HepG2 (cell line): Measurements from ENCODE around the gene PSMA7. TPM values are rescaled to one million over a fixed set of nuclear protein-coding genes. Genes with fewer than 3 reads are reported as not detected.

Source experiments
- FOXM1 ChIP-seq: sonication (generic); formaldehyde crosslinking; IDR thresholded peaks from 2 replicates; pipeline ENCODE4 v1.5.0; 2020; ENCODE audit warnings: missing genetic modification reagents
- GABPB1 ChIP-seq: IDR thresholded peaks from 2 replicates; pipeline ENCODE4 v1.6.1; 2016; ENCODE audit warnings: mild to moderate bottlenecking, missing genetic modification reagents, moderate library complexity, missing compliant biosample characterization
- HNRNPK ChIP-seq: fragments of 200-400 bp; formaldehyde crosslinking; IDR thresholded peaks from 2 replicates; pipeline ENCODE4 v1.6.1; 2018; ENCODE audit warnings: low read length, low read depth, moderate library complexity, mild to moderate bottlenecking; ENCODE audit not compliant: poor library complexity, severe bottlenecking
- KDM4B ChIP-seq: sonication (generic); formaldehyde crosslinking; IDR thresholded peaks from 2 replicates; pipeline ENCODE4 v1.4.0; 2020; ENCODE audit warnings: missing genetic modification reagents
- MED13 ChIP-seq: sonication (generic); formaldehyde crosslinking; IDR thresholded peaks from 2 replicates; pipeline ENCODE4 v1.5.0; 2020; ENCODE audit warnings: missing genetic modification reagents
- NCOA5 ChIP-seq: sonication (generic); formaldehyde crosslinking; IDR thresholded peaks from 2 replicates; pipeline ENCODE4 v1.4.0; 2020; ENCODE audit warnings: missing genetic modification reagents
- POLR2G ChIP-seq: fragments of 200-400 bp; formaldehyde crosslinking; IDR thresholded peaks from 2 replicates; pipeline ENCODE4 v1.6.1; 2018; ENCODE audit warnings: mild to moderate bottlenecking, low read depth, low read length, moderate library complexity
- RAD51 ChIP-seq: fragments of 450-650 bp; IDR thresholded peaks from 2 replicates; pipeline ENCODE4 v1.6.1; 2016; ENCODE audit warnings: borderline replicate concordance
- RARA ChIP-seq: IDR thresholded peaks from 2 replicates; pipeline ENCODE4 v1.6.1; 2016; ENCODE audit warnings: missing genetic modification reagents, missing compliant biosample characterization
- RBM39 ChIP-seq: fragments of 200-400 bp; formaldehyde crosslinking; IDR thresholded peaks from one replicate; pipeline ENCODE4 v1.6.1; 2018; ENCODE audit warnings: antibody characterized with exemption, mild to moderate bottlenecking, low read depth, low read length; ENCODE audit not compliant: poor library complexity, severe bottlenecking
- RFX1 ChIP-seq: fragments of 450-650 bp; IDR thresholded peaks from 2 replicates; pipeline ENCODE4 v1.6.1; 2017
- TGIF2 ChIP-seq: IDR thresholded peaks from 2 replicates; pipeline ENCODE4 v1.6.1; 2016; ENCODE audit warnings: control low read depth, missing compliant biosample characterization
- ZNF136 ChIP-seq: sonication (generic); formaldehyde crosslinking; IDR thresholded peaks from 2 replicates; pipeline ENCODE4 v1.8.1; 2022; ENCODE audit warnings: low read depth, mild to moderate bottlenecking, moderate library complexity, missing genetic modification reagents
- ZNF510 ChIP-seq: sonication (generic); formaldehyde crosslinking; IDR thresholded peaks from 2 replicates; pipeline ENCODE4 v1.4.0; 2020; ENCODE audit warnings: low read depth, mild to moderate bottlenecking, missing genetic modification reagents
- ZNF761 ChIP-seq: sonication (generic); formaldehyde crosslinking; conservative IDR thresholded peaks from 2 replicates; pipeline ENCODE4 v1.4.0; 2020; ENCODE audit warnings: mild to moderate bottlenecking, missing genetic modification reagents
- polyA plus RNA-seq, 8 experiments: library from polyadenylated mRNA; depleted of rRNA in 3 of 8; stranded (reverse) in 7 of 8; unstranded in 1 of 8; fragments of >200 nt; fragmentation: Illumina TruSeq in 4 of 8; extraction: Trizol in 4 of 8; gene quantifications; 2 replicates each; pipeline versions ENCODE4 v1.2.1 to v1.2.3, GENCODE V29; 2011 to 2016; ENCODE audit warnings: low read depth in 4 of 8, missing spikeins in 1 of 8, mixed read lengths in 1 of 8; ENCODE audit not compliant: insufficient read depth in 1 of 8
- total RNA-seq, 5 experiments: library from RNA; depleted of rRNA; stranded (reverse); fragments of >200 nt; fragmentation: Illumina TruSeq; extraction: Trizol; gene quantifications; 2 replicates each; pipeline ENCODE4 v1.2.3, GENCODE V29; 2016; ENCODE audit warnings: low read depth in 1 of 5
- TF ChIP-seq, protein P1 (sequence below): sonication (generic); formaldehyde crosslinking; IDR thresholded peaks from 2 replicates; pipeline ENCODE4 v1.5.0; 2020; ENCODE audit warnings: mild to moderate bottlenecking, missing genetic modification reagents
- TF ChIP-seq, protein P2 (sequence below): sonication (generic); formaldehyde crosslinking; conservative IDR thresholded peaks from 2 replicates; pipeline ENCODE4 v1.4.0; 2020; ENCODE audit warnings: missing genetic modification reagents
- TF ChIP-seq, protein P3 (sequence below): sonication (generic); formaldehyde crosslinking; IDR thresholded peaks from 2 replicates; pipeline ENCODE4 v1.4.0; 2020; ENCODE audit warnings: missing genetic modification reagents
- TF ChIP-seq, protein P4 (sequence below): sonication (generic); formaldehyde crosslinking; IDR thresholded peaks from 2 replicates; pipeline ENCODE4 v1.8.0; 2022; ENCODE audit warnings: missing genetic modification reagents, mild to moderate bottlenecking, borderline replicate concordance
- TF ChIP-seq, protein P5 (sequence below): sonication (generic); formaldehyde crosslinking; IDR thresholded peaks from 2 replicates; pipeline ENCODE4 v1.8.1; 2022; ENCODE audit warnings: mild to moderate bottlenecking, missing genetic modification reagents

PSMA7 gene
- total and polyA plus RNA-seq, 2 of the 13 experiments (the other 11 are each of a cell fraction or from before 2014, with no cell fraction given) = 531 to 631 TPM

DNA sequence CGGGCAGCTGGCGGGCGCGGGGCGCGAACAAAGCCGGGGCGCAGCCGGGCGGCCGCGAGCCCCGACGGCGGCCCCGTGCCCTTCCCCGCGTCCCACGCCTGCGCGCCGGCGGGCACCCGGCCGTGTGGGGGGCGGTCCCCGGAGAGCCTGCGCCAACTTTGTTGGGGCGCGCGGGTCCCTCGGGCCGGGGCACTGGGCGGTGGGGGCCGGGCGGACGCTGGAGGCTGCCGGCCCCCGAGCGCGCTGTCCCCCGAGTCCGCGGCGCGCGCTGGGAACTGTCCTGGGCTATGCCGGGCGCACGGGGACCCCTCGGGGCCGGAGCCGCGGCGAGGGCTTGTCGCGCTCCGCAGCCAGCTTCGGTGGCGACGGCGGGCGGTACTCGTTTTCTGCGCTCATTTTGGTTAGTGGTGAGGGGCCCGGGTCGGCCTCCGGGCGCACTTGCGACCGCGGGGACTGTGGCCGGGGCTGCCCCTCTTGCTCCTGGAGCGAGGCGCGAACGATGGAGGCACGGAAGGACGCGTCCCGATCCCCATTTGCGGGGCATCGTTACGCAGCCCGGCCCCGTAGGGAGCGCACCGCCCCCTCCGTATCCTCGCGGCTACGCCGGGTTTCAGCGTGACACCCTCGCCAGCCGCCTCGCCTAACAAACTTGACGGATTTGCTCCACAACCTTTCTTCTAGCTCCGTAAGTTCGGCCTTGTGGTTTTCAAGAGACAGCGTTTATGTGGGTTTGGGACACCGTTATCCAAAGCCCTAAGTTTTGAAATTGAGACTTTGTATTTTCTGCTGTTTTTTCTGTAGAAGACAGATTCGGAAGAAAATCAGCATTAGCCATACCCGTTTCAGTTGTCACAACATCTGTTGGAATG is 997 bp upstream of the PSMA7 start (continued):
- TF ChIP-seq, protein P1, sequence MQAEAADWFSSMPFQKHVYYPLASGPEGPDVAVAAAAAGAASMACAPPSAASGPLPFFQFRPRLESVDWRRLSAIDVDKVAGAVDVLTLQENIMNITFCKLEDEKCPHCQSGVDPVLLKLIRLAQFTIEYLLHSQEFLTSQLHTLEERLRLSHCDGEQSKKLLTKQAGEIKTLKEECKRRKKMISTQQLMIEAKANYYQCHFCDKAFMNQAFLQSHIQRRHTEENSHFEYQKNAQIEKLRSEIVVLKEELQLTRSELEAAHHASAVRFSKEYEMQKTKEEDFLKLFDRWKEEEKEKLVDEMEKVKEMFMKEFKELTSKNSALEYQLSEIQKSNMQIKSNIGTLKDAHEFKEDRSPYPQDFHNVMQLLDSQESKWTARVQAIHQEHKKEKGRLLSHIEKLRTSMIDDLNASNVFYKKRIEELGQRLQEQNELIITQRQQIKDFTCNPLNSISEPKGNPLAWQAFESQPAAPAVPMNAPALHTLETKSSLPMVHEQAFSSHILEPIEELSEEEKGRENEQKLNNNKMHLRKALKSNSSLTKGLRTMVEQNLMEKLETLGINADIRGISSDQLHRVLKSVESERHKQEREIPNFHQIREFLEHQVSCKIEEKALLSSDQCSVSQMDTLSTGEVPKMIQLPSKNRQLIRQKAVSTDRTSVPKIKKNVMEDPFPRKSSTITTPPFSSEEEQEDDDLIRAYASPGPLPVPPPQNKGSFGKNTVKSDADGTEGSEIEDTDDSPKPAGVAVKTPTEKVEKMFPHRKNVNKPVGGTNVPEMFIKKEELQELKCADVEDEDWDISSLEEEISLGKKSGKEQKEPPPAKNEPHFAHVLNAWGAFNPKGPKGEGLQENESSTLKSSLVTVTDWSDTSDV (CRISPR knock-in tag) = 0 out of 2 replicates have a peak, but pooled peaks have one; percentile 41
- TF ChIP-seq ZNF136 (peak; percentile 58; the same call in 1 of the 2 replicates), GABPB1 (CRISPR knock-in tag) (peak; percentile 74; the same call in 1 of the 2 replicates), TGIF2 (CRISPR knock-in tag) (peak; percentile 86; the same call in 1 of the 2 replicates), ZNF510 (peak; percentile 90), FOXM1 (no peak), RARA (CRISPR knock-in tag) (no peak; the same call in 1 of the 2 replicates), RFX1 (no peak), ZNF761 (no peak), POLR2G (no peak), NCOA5 (CRISPR knock-in tag) (no peak), MED13 (CRISPR knock-in tag) (no peak), KDM4B (peak; percentile 37; the same call in 1 of the 2 replicates), HNRNPK (no peak), RAD51 (no peak), RBM39 (peak; percentile 40)
- TF ChIP-seq, protein P2, sequence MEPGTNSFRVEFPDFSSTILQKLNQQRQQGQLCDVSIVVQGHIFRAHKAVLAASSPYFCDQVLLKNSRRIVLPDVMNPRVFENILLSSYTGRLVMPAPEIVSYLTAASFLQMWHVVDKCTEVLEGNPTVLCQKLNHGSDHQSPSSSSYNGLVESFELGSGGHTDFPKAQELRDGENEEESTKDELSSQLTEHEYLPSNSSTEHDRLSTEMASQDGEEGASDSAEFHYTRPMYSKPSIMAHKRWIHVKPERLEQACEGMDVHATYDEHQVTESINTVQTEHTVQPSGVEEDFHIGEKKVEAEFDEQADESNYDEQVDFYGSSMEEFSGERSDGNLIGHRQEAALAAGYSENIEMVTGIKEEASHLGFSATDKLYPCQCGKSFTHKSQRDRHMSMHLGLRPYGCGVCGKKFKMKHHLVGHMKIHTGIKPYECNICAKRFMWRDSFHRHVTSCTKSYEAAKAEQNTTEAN (CRISPR knock-in tag) = no peak
- TF ChIP-seq, protein P3, sequence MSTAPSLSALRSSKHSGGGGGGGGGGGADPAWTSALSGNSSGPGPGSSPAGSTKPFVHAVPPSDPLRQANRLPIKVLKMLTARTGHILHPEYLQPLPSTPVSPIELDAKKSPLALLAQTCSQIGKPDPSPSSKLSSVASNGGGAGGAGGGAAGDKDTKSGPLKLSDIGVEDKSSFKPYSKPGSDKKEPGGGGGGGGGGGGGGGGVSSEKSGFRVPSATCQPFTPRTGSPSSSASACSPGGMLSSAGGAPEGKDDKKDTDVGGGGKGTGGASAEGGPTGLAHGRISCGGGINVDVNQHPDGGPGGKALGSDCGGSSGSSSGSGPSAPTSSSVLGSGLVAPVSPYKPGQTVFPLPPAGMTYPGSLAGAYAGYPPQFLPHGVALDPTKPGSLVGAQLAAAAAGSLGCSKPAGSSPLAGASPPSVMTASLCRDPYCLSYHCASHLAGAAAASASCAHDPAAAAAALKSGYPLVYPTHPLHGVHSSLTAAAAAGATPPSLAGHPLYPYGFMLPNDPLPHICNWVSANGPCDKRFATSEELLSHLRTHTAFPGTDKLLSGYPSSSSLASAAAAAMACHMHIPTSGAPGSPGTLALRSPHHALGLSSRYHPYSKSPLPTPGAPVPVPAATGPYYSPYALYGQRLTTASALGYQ (CRISPR knock-in tag) = no peak
- TF ChIP-seq, protein P4, sequence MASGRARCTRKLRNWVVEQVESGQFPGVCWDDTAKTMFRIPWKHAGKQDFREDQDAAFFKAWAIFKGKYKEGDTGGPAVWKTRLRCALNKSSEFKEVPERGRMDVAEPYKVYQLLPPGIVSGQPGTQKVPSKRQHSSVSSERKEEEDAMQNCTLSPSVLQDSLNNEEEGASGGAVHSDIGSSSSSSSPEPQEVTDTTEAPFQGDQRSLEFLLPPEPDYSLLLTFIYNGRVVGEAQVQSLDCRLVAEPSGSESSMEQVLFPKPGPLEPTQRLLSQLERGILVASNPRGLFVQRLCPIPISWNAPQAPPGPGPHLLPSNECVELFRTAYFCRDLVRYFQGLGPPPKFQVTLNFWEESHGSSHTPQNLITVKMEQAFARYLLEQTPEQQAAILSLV (CRISPR knock-in tag) = no peak; the same call in 1 of the 2 replicates
- TF ChIP-seq, protein P5, sequence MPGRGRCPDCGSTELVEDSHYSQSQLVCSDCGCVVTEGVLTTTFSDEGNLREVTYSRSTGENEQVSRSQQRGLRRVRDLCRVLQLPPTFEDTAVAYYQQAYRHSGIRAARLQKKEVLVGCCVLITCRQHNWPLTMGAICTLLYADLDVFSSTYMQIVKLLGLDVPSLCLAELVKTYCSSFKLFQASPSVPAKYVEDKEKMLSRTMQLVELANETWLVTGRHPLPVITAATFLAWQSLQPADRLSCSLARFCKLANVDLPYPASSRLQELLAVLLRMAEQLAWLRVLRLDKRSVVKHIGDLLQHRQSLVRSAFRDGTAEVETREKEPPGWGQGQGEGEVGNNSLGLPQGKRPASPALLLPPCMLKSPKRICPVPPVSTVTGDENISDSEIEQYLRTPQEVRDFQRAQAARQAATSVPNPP (CRISPR knock-in tag) = no peak
